OCI-LY1 (cell line): ENCODE data around the gene POTEF.
"Not testable (repeated sequence)": the region's sequence is repeated elsewhere in the genome, so short reads cannot be mapped to it uniquely, and the experiment has no call there.

Source experiments
- EZH2 ChIP-seq: fragments of 200-600 bp; sonication (generic), shearing (Covaris generic); IDR thresholded peaks from 2 replicates; pipeline ENCODE4 v1.8.0; 2017; ENCODE audit warnings: borderline replicate concordance, mixed run types, mild to moderate bottlenecking, antibody characterized with exemption, low read length, moderate library complexity, mixed read lengths
- TF ChIP-seq, protein P1 (sequence below): fragments of 200-600 bp; sonication (generic), shearing (Covaris generic); IDR thresholded peaks from 2 replicates; pipeline ENCODE4 v1.5.1; 2017; ENCODE audit warnings: mild to moderate bottlenecking, antibody characterized with exemption, low read length, moderate library complexity, mixed read lengths

DNA sequence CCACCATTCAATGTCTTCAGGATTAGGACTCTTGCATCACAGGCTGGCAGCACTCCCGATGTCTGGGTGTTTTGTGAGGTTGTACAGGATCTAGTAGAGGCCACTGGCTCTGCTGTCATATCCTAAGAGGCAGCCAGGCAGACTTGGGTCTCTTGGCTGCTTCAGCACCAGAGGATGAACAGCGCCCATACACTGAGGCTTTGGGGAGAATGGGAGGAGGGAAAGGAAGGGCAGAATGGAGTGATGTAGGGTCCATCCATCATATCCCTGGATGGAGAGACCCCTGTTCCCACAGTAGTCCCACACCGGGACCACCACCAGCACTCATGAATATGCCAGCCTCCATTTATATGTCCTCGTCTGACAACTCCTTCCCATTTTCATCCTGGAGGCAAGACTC, 80.6 kb downstream of the POTEF start:
- TF ChIP-seq, protein P1, sequence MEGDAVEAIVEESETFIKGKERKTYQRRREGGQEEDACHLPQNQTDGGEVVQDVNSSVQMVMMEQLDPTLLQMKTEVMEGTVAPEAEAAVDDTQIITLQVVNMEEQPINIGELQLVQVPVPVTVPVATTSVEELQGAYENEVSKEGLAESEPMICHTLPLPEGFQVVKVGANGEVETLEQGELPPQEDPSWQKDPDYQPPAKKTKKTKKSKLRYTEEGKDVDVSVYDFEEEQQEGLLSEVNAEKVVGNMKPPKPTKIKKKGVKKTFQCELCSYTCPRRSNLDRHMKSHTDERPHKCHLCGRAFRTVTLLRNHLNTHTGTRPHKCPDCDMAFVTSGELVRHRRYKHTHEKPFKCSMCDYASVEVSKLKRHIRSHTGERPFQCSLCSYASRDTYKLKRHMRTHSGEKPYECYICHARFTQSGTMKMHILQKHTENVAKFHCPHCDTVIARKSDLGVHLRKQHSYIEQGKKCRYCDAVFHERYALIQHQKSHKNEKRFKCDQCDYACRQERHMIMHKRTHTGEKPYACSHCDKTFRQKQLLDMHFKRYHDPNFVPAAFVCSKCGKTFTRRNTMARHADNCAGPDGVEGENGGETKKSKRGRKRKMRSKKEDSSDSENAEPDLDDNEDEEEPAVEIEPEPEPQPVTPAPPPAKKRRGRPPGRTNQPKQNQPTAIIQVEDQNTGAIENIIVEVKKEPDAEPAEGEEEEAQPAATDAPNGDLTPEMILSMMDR = not testable (repeated sequence)
- not testable (repeated sequence) for TF ChIP-seq EZH2
